Activated CD8-positive, alpha-beta memory T cell treated with anti-CD3 and anti-CD28 coated beads for 1 hour (primary cell): ENCODE data around the gene MGAT4A.
A peak's percentile ranks its signal among the peaks of the same experiment; 100 is the strongest.
"Not testable (repeated sequence)": the region's sequence is repeated elsewhere in the genome, so short reads cannot be mapped to it uniquely, and the experiment has no call there.

Source experiments
- DNase-seq, 2 donors: peaks; one replicate each; pipeline ENCODE4 v3.0.0-alpha.2; 2020; ENCODE audit warnings: low read depth in 1 of 2; ENCODE audit errors: extremely low read depth in 1 of 2

The MGAT4A gene

DNA sequence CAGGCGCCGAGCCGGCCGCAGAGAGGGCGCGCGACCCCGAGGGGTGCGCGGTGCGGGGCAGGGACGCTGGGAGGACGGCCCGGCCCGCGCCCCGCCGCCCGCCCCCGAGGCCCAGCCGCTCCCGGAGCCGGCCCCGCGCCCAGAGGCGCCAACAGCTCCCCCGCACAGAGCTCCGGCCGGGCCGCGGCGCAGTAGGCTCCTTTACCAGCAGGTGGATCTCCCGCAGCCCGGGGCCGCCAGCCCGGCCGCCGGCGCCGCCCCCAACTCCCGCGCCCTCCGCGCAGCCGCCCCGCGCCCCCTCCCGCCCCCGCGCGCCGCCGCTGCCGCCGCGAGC is 258 bp downstream of the MGAT4A start:
- DNase-seq, result no peak

DNA sequence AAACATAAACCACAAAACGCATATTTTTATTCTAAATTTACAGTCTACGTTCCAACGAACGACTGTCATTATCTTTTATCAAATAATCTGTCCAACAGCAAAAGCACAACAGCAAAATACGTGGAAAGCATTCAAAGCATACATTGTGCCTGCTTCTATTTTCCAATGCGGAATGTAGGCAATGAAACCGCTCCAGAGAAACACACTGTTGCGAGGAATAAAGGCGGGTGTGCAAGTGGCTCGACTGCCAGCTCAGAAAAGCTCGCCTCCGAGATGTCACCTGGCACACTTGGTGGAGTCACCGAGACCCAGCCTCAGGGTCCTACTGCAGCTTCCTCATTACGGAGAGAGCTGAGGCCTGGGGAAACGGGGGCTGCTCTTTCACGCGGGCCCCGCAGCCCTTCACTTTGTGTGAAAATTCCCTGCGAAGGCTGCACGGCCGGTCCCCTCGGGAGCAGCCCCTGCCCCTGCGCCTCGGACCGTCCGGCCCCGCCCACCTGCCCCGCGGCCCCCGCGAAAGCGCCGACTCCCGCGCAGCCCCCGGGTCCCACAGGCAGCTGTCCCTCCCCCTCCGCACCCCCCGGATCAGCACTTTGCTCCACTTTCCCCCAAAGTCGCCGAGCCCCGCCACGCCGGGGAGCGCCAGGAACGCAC is 752 bp downstream of the MGAT4A start:
- peak in 1 of 2 donors; percentile 27 for DNase-seq

DNA sequence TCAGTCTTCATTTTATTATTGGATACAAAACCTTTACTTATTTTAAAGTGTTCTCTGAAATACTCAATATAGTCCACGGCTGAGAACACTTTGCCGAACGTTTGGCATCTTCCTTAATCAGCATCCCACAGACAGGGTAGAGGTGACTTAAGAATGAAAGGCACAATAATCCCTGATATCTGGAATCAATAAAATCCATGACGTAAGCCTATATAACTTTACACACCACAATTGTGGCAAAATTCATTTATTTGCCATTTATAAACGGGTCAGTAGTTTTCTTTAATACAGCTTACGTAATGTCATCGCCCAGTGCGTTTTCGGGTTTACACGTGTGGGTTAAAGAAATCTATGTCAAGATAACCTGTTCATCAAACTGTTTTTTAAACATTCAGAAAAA is 1.3 kb downstream of the MGAT4A start:
- no peak for DNase-seq

DNA sequence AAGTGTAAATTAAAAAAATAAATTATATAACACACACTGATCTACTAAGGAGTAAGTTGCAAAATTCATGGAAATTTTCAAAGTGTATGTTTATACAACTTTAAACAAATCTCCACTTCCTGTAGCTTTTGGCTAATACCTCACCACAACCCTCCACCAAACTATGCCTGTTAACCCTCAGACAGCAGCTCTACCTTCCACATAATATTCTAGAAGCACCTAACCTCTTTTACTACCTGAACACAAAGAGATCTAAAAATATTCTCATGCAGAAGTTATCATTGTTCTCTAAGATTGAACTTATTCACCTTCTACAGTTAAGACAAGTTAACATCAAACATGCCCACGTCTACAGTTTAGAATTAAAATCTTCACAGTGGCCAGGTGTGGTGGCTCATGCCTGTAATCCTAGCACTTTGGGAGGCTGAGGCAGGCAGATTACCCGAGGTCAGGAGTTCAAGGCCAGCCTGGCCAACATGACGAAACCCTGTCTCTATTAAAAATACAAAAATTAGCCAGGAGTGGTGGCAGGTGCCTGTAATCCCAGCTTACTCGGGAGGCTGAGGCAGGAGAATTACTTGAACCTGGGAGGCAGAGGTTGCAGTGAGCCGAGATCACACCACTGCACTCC is 2.7 kb downstream of the MGAT4A start:
- DNase-seq, result not testable (repeated sequence)

DNA sequence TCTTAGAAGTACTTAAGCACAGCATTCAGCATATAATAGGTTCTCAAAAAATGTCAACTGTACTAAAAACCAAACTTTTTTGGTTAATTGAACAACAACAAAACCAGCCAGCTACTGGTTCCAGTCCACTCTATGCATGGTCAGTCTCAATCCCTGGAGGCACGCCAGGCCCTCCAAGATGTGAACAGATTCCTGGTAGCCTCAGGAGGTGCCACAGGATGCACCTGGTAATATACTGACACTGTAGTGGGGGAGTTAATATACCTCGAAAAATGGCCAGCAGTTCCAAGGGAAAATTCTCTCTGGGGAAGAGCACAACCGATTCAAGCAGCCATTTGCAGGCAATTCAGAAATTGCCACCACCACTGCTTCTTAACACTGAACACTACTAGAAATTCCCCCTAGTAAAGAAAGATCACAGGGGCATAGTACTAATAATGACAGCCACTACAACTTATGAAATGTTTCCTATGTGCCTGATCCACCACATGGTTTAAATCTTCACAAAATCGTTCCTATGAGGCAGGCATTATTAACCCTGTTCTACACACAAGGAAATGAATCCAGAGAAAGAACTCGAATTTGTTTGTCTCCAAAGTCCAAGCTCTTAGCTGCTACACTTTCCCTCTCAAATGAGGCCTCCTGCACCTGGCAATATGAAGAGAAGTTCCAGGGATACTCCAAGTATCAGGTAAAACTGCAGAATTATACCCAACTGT is 3.4 kb downstream of the MGAT4A start:
- no peak for DNase-seq

DNA sequence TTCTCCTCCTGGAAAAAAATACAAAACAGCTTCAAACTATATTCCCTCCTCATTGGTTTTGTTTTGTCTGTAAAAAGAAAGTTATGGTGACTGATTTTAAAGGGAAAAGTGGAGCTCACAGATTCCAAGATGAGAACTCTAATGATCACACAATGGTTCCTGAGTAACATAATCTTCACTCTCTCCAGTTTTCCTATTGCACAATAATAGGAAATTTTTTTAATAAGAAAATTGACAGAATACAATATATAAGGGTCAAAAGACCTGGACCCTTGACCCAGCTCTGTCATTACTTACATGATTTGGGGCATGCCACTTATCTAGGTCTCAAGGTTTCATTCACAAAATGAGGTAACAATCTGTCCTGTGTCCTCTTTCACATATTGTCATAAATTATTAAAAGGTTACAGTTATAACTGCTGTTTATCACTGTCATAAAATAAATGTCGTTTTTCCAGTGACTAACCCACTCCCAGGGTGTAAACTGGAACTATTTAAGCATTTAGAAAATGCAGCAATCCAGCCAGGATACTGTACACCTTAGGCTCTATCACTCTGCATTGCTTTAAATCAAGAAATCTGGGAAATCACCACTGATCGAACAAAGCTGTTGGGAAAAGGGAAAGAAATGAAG is 4.1 kb downstream of the MGAT4A start:
- DNase-seq, result no peak

DNA sequence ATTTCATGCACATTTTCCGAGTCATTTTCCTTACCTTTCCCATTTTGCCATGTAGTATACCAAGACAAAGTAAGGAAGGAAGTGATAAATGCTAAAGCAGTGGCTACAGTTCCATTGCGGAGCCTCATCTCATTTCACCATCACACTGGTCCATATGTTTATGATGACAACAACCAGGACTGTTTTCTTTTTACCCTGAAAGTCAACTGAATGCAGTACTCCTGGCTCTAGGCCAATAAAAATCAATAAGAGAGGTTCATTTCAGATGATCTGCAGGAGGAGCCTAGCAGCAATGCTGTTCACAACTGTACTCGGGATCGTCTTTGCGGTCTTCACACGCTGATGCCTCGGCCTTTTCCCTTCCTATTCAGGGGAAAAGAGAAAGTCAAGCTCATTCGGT is 4.7 kb downstream of the MGAT4A start:
- DNase-seq, result no peak

DNA sequence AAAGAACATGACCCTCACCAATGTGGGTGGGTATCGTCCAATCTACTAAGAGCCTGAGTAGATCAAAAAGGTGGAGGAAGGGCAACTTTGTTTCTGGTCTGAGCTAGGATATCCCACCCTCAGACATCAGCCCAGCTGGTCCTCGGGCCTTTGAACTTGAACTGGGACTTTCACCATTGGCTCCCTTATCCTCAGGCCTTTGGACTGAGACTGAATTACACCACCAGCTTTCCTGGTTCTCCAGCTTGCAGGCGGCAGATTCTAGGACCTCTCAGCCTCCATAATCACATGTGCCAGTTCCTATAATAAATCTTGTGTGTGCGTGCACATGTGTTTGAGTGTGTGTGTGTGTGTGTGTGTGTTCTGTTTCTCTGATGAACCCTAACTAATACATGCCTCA is 10.6 kb downstream of the MGAT4A start:
- DNase-seq, result no peak

DNA sequence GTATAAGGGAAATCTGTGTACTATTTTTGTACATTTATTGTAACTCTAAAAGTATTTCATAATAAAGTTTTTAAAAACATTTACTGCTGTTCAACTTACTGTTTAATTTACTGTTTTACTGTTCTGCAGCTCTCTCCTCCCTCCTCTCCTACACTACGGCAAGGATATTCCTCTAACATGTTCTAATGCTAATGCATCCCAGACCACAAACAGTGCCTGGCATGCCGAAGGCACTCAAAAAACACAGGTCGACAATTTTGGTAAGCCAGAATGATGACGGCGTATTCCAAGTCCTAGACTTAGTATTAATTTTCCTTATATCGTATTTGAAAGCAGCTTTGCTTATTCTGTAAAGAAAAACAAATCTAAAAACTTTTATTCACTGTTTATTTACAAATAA is 13.3 kb downstream of the MGAT4A start:
- DNase-seq, result no peak

DNA sequence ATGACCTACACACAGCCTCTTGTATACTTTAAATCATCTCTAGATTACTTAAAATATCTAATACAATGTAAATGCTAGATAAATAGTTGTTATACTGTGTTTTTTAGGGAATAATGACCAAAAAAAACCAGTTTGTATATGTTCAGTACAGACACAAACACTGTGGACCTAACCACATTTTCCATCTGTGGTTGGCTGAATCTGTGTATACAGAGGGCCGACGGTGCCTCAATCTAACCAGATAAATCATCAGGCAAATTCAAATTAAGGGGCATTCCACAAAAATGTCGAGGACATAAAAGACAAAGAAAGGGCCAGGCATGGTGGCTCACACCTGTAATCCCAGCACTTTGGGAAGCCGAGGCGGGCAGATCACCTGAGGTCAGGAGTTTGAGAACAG is 14.1 kb downstream of the MGAT4A start:
- no peak for DNase-seq

DNA sequence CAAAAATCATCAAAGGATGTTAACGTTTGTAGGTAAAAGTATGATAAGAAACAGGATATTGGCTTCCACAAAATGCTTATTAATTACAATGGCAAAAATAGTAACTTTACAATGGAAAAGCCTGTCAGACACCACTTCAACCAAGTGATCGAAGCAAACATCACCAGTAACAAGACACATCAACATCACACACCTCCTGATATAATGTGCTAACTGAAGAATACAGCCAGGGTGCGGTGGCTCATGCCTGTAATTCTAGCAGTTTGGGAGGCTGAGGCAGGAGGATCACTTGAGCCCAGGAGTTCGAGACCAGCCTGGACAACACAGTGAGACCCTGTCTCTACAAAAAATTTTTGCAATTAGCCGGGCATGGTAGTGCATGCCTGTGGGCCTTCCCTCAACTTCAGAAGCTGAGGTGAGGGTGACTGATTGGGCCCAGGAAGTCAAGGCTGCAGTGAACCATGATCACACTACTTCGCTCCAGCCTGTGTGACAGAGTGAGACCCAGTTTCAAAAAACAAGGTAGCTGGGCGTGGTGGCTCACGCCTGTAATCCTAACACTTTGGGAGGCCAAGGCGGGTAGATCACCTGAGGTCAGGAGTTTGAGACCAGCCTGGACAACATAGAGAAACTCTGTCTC is 15.0 kb downstream of the MGAT4A start:
- no peak for DNase-seq

DNA sequence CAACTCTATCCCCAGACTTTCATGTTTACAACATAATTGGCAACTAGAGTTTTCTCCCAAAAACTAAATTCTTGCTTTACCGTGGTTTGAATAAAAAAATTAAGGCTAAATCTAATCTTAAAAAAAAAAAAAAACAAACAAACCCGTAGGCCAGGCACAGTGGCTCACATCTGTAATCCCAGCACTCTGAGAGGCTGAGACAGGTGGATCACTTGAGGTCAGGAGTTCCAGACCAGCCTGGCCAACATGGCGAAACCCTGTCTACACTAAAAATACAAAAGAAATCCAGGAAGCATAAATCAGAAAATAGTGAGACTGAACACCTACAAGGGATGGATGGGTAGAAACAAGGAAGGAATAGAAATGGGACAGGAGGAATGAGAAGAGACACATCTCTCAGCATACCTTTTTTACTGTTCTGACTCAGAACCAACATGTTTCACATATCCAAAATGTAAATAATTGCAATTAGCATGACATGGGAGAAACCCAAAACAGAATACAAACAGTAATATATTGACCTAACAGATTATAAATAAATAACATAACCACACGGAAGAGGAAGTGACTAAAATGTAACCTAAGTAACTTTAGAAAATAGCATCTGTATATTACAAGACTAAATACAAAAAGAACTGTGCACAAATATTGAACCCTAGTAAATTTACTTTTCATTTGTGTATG is 17.5 kb downstream of the MGAT4A start:
- DNase-seq, result no peak

DNA sequence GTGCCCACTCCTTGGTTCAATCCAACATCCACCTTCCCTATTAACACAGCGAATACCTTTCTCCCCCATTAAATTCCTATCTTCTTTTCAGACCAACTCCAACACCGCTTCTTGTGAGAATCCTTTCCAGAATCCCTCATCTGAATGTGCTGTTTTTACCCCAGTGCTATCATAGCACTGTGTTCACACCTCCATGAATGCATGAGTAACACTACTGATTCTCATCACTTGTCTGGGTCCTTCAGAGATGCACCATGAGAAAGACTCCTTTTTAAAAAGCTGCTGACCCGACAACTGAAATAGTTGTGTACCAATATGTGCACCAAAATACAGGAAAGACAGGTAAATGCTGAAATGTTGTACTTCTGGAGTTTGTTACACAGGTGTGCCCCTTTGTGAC is 18.8 kb downstream of the MGAT4A start:
- no peak for DNase-seq

DNA sequence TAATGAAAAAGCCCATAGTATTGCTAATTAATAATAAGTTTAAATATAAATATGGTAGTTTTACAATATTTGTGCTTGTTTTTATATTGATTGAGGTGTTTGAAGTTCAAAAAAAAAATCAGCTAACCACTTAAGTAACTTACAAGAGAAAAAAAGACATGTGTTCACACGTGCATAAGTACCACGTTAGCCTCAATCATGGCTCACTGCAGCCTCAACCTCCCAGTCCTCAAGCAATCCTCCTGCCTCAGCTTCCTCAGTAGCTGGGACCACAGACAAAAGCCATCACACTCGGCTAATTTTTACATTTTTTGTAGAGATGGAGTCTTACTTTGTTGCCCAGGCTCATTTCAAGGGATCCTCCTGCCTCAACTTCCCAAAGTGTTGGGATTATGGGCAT is 19.4 kb downstream of the MGAT4A start:
- no peak for DNase-seq

DNA sequence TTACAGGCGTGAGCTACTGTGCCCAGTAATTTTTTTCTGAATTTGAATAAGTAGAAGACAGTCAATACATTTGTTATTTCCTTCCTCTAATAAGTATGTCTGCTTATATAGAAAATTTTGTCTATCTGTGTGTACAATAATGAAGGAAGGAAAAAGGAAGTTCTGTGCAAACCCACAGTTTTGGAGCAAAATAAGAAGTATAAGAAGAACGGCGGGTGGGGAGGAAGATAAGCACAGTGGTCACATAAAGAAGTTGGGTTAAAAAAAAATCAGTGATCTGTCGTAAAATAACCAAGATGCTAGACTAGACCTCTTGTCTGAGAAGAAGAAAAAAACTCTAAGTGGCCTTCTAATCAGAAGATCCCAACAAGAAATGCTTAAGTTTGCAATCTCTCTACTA is 20.2 kb downstream of the MGAT4A start:
- no peak for DNase-seq

DNA sequence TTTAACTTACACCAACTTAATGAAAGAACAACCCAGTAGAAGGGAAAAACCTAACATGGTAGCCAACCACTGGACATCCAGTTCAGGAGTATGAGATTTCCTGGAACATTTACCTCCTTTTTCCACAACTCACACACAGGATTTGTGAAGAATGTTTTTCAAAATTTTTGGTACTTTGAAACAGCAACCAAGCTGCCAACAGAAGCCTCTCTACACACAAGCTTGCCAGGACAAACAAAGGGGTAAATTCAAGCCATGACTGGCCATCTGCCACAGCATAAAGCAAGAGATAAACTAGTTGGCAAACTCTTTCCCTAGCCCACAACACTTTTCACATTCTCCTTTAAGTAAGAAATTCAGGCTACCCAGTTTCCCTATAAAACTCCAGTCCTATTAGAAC is 21.4 kb downstream of the MGAT4A start:
- DNase-seq, result no peak

DNA sequence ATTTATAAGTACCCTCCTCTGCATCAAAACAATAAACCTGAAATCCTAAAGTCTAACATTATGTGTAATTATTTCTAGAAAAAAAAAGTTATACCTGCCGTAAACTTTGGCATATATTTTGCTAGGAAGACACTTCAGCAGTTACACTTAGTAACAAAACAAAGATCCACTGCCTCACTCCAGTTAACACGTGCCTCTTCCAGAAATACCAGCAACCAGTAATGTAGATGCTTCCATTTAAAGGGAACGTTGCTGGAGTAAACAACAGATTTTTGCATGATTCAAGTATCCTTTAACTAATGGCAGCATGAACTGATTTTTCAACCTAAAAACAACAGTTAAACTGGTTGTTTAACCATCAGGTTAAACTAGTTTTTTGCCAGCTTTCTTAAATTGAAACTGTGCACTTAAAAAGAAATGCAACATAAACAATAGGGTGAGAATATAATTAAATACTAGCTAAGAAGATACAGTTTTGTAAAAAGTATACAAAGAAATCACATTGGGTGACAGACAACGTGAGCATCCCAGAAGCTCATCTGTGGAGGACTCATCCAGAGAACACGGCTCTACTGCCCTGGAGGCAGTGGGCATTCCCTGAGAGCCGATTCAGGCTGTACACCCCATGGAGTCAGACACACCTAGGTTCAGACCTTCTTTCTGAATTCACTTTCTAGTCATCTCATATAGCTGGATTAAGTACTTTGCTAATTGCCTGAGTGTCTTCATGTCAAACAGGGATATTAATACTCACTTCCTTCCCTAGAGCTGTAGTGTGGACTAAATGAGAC is 22.3 kb downstream of the MGAT4A start:
- DNase-seq, result no peak

DNA sequence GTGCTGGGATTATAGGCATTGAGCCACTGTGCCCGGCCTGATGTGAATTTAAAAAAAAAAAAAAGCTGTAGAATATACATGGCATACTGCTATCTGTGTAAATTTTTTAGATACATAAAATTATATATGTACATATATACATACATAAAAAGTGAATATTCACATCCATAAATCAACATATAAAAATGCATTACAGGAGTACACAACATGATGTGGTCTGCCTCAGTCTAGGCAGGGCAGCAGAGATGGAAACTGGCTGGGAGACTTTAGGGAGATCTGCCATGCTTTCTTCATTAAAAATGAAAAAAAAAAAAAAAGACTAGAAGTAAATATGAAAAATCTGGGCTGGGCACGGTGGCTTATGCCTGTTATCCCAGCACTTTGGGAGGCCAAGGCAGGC is 24.3 kb downstream of the MGAT4A start:
- DNase-seq, result no peak

DNA sequence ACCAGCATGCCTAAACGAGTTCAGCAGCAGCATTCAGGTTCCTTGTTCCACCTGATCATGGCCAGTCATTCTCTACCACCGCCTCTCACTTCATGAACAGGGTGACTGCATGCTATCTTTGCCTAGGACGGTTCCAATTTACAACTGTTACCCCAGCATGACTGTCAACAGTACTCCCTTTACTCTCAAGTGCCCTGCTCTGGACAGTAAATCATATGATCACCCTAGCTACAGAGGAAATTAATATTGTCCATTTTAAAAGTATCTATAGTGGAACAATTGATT is 25.7 kb downstream of the MGAT4A start:
- no peak for DNase-seq
